ENCODE data around the gene RGS11.
"Not testable (repeated sequence)": the region's sequence is repeated elsewhere in the genome, so short reads cannot be mapped to it uniquely, and the experiment has no call there.

RGS11 gene

GRCh38 chr16:261031-261691, 14.6 kb downstream of the RGS11 start:
- no peak for DNase-seq

GRCh38 chr16:260326-260725, 15.4 kb downstream of the RGS11 start:
- DNase-seq: no peak

- no peak for DNase-seq
Observed at GRCh38 chr16:259814-260253, 15.9 kb downstream of the RGS11 start.

GRCh38 chr16:259226-259625, 16.5 kb downstream of the RGS11 start:
- no peak for DNase-seq

GRCh38 chr16:258091-258490, 17.7 kb downstream of the RGS11 start:
- not testable (repeated sequence) for DNase-seq

GRCh38 chr16:255183-255582, 20.6 kb downstream of the RGS11 start:
- no peak for DNase-seq

- DNase-seq: no peak
Observed at GRCh38 chr16:254461-254860, 21.3 kb downstream of the RGS11 start.

GRCh38 chr16:253833-254232, 21.9 kb downstream of the RGS11 start:
- DNase-seq: no peak

- DNase-seq: no peak
Observed at GRCh38 chr16:252366-253337, 23.1 kb downstream of the RGS11 start.

- no peak for DNase-seq
Observed at GRCh38 chr16:249431-249830, 26.3 kb downstream of the RGS11 start.

- DNase-seq: no peak
Observed at GRCh38 chr16:247027-247426, 28.7 kb downstream of the RGS11 start.

- no peak for DNase-seq
Observed at GRCh38 chr16:245105-245504, 30.6 kb downstream of the RGS11 start.

GRCh38 chr16:243348-243747, 32.4 kb downstream of the RGS11 start:
- no peak for DNase-seq

GRCh38 chr16:242281-242680, 33.5 kb downstream of the RGS11 start:
- no peak for DNase-seq

GRCh38 chr16:240559-240958, 35.2 kb downstream of the RGS11 start:
- no peak for DNase-seq

- DNase-seq: peak; percentile 21 to 33
Observed at GRCh38 chr16:239948-240277, 35.8 kb downstream of the RGS11 start.

GRCh38 chr16:234468-235305, 41.1 kb downstream of the RGS11 start, which contains the start of gene FAM234A:
TSS of gene FAM234A (plus strand) at chr16:234821. CDS start at chr16:254414, 19,593 bp downstream.
- DNase-seq: peak; percentile 81 to 90

GRCh38 chr16:230949-231348, 44.8 kb downstream of the RGS11 start:
- DNase-seq: no peak

- not testable (repeated sequence) for DNase-seq
Observed at GRCh38 chr16:230351-230750, 45.4 kb downstream of the RGS11 start.

GRCh38 chr16:229731-230281, 45.9 kb downstream of the RGS11 start:
- DNase-seq: no peak

GRCh38 chr16:228852-229730, 46.7 kb downstream of the RGS11 start, which contains the start of gene LUC7L:
TSS of gene LUC7L (minus strand) at chr16:229449. CDS start at chr16:229339, 110 bp downstream.
- peak; percentile 79 to 86 for DNase-seq
